ENCODE measurements around the gene SEMA7A.

Gene SEMA7A

GRCh38 chr15:74414603-74415338 is 19.0 kb downstream of the SEMA7A start:
- DNase-seq (ENCODE audit: low read depth, low spot score): no peak
- Histone ChIP-seq H3K4me1 (ENCODE audit: control insufficient read depth, insufficient read depth, low read length) (no peaks in the 10 kb centered on the region), H3K36me3 (ENCODE audit: control insufficient read depth, insufficient read depth, low read length) (peaks cover 3% of the 10 kb centered on the region; the same call in 1 of the 2 replicates), H3K27me3 (ENCODE audit: control insufficient read depth, insufficient read depth, low read length) (no peaks in the 10 kb centered on the region), H3K4me3 (ENCODE audit: low read length) (no peak overlapping the region), H3K27ac (ENCODE audit: low read length) (no peak overlapping the region), H3K9me3 (ENCODE audit: control insufficient read depth, insufficient read depth, low read length) (no peaks in the 10 kb centered on the region)
- WGBS (ENCODE audit: insufficient coverage, insufficient read length): no CpG with 5 or more reads among the region's 12 CpGs

GRCh38 chr15:74414081-74414580 is 19.6 kb downstream of the SEMA7A start:
- Histone ChIP-seq H3K4me1 (ENCODE audit: control insufficient read depth, insufficient read depth, low read length) (no peaks in the 10 kb centered on the region), H3K27ac (ENCODE audit: low read length) (no peak overlapping the region), H3K36me3 (ENCODE audit: control insufficient read depth, insufficient read depth, low read length) (peaks cover 3% of the 10 kb centered on the region; the same call in 1 of the 2 replicates), H3K4me3 (ENCODE audit: low read length) (no peak overlapping the region), H3K27me3 (ENCODE audit: control insufficient read depth, insufficient read depth, low read length) (no peaks in the 10 kb centered on the region), H3K9me3 (ENCODE audit: control insufficient read depth, insufficient read depth, low read length) (no peaks in the 10 kb centered on the region)
- WGBS (ENCODE audit: insufficient coverage, insufficient read length): no CpG with 5 or more reads among the region's 5 CpGs
- DNase-seq (ENCODE audit: low read depth, low spot score): no peak

GRCh38 chr15:74413350-74414080 is 20.2 kb downstream of the SEMA7A start:
- no peak for DNase-seq (ENCODE audit: low read depth, low spot score)
- peaks cover 3% of the 10 kb centered on the region; the same call in 1 of the 2 replicates for H3K36me3 ChIP-seq (ENCODE audit: control insufficient read depth, insufficient read depth, low read length)
- H3K9me3 ChIP-seq (ENCODE audit: control insufficient read depth, insufficient read depth, low read length): no peaks in the 10 kb centered on the region
- no peaks in the 10 kb centered on the region for H3K27me3 ChIP-seq (ENCODE audit: control insufficient read depth, insufficient read depth, low read length)
- H3K4me3 ChIP-seq (ENCODE audit: low read length): no peak overlapping the region
- H3K27ac ChIP-seq (ENCODE audit: low read length): no peak overlapping the region
- H3K4me1 ChIP-seq (ENCODE audit: control insufficient read depth, insufficient read depth, low read length): no peaks in the 10 kb centered on the region
- no CpG with 5 or more reads among the region's 9 CpGs for WGBS (ENCODE audit: insufficient coverage, insufficient read length)

DNA sequence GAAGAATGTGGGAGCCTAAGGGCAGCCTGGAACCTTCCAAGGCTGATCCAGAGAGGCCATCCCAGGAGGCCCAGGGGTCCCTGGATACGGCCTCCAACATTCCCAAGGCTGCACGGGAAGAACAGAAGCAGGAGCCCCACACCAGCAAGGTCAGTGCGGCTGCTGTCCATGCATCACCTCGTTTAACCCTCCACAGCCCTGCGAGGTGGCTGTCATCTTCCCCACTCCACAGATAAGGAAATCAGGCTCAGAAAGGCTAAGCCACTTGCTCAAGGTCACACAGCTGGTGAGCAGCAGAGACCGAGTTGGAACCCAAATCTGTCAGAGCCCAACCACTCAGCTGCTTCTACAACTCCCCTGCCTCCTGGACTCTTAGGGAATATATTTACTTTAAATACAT is 21.6 kb downstream of the SEMA7A start:
- no peaks in the 10 kb centered on the region for H3K4me1 ChIP-seq (ENCODE audit: control insufficient read depth, insufficient read depth, low read length)
- H3K27me3 ChIP-seq (ENCODE audit: control insufficient read depth, insufficient read depth, low read length): no peaks in the 10 kb centered on the region
- no CpG with 5 or more reads among the region's 6 CpGs for WGBS (ENCODE audit: insufficient coverage, insufficient read length)
- peaks cover 3% of the 10 kb centered on the region; the same call in 1 of the 2 replicates for H3K36me3 ChIP-seq (ENCODE audit: control insufficient read depth, insufficient read depth, low read length)
- no peak overlapping the region for H3K4me3 ChIP-seq (ENCODE audit: low read length)
- H3K9me3 ChIP-seq (ENCODE audit: control insufficient read depth, insufficient read depth, low read length): no peaks in the 10 kb centered on the region
- DNase-seq (ENCODE audit: low read depth, low spot score): no peak
- H3K27ac ChIP-seq (ENCODE audit: low read length): no peak overlapping the region

GRCh38 chr15:74411686-74412085 is 22.1 kb downstream of the SEMA7A start:
- H3K4me1 ChIP-seq (ENCODE audit: control insufficient read depth, insufficient read depth, low read length): no peaks in the 10 kb centered on the region
- WGBS (ENCODE audit: insufficient coverage, insufficient read length): no CpG with 5 or more reads among the region's 12 CpGs

GRCh38 chr15:74410502-74410901 is 23.3 kb downstream of the SEMA7A start:
- no peaks in the 10 kb centered on the region for H3K27me3 ChIP-seq (ENCODE audit: control insufficient read depth, insufficient read depth, low read length)
- no peak overlapping the region for H3K27ac ChIP-seq (ENCODE audit: low read length)
- no CpG with 5 or more reads among the region's 18 CpGs for WGBS (ENCODE audit: insufficient coverage, insufficient read length)
- no peaks in the 10 kb centered on the region for H3K36me3 ChIP-seq (ENCODE audit: control insufficient read depth, insufficient read depth, low read length)
- no peak overlapping the region for H3K4me3 ChIP-seq (ENCODE audit: low read length)
- H3K4me1 ChIP-seq (ENCODE audit: control insufficient read depth, insufficient read depth, low read length): no peaks in the 10 kb centered on the region
- no peaks in the 10 kb centered on the region for H3K9me3 ChIP-seq (ENCODE audit: control insufficient read depth, insufficient read depth, low read length)
- no peak for DNase-seq (ENCODE audit: low read depth, low spot score)

More at GRCh38 chr15:74411686-74412085, 22.1 kb downstream of the SEMA7A start:
- DNase-seq (ENCODE audit: low read depth, low spot score): no peak
- H3K4me3 ChIP-seq (ENCODE audit: low read length): no peak overlapping the region
- H3K27me3 ChIP-seq (ENCODE audit: control insufficient read depth, insufficient read depth, low read length): no peaks in the 10 kb centered on the region
- peaks cover 3% of the 10 kb centered on the region; the same call in 1 of the 2 replicates for H3K36me3 ChIP-seq (ENCODE audit: control insufficient read depth, insufficient read depth, low read length)
- H3K27ac ChIP-seq (ENCODE audit: low read length): no peak overlapping the region
- no peaks in the 10 kb centered on the region for H3K9me3 ChIP-seq (ENCODE audit: control insufficient read depth, insufficient read depth, low read length)

DNA sequence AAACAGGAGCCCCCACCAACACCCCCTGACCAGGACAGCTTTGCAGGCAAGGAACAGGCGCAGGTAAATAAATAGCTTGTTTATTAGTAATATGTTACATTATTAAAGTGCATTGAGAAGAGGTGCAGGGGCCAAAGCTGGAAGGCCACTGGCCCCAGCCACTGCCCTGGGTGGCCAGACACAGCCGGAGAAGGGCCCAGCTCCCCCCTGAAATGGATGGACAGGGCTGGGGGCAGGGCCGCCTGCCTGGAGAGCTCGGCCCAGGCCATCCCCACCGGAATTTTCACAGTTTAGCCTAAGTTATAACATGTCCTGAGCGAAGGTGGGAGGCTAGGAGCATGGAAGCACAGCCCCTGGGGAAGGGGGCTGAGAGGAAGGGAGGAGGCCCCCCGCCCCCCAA is 24.5 kb downstream of the SEMA7A start:
- Histone ChIP-seq H3K27me3 (ENCODE audit: control insufficient read depth, insufficient read depth, low read length) (no peaks in the 10 kb centered on the region), H3K27ac (ENCODE audit: low read length) (no peak overlapping the region), H3K4me1 (ENCODE audit: control insufficient read depth, insufficient read depth, low read length) (no peaks in the 10 kb centered on the region), H3K9me3 (ENCODE audit: control insufficient read depth, insufficient read depth, low read length) (no peaks in the 10 kb centered on the region), H3K4me3 (ENCODE audit: low read length) (no peak overlapping the region), H3K36me3 (ENCODE audit: control insufficient read depth, insufficient read depth, low read length) (no peaks in the 10 kb centered on the region)
- DNase-seq (ENCODE audit: low read depth, low spot score): no peak
- no CpG with 5 or more reads among the region's 7 CpGs for WGBS (ENCODE audit: insufficient coverage, insufficient read length)

DNA sequence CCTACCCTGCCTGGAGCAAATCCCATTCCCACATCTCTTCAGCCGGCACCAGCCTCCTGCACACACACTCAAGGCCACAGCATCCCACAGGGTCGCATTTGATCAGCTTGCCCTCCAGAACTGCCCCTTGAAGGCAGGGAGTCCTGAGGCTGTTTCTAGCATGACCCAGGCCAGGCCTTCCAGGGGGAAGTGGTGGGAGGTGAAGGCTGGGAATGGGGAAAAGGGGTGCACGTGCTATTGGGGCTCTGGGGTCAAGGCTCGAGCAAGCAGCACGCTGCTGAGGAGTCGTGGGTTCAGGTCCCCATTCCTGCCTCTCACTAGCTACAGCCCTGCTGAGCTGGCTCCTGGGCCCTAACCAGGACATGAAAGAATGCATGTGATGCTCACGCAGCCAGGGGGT is 24.9 kb downstream of the SEMA7A start:
- H3K4me3 ChIP-seq (ENCODE audit: low read length): no peak overlapping the region
- no CpG with 5 or more reads among the region's 7 CpGs for WGBS (ENCODE audit: insufficient coverage, insufficient read length)
- no peaks in the 10 kb centered on the region for H3K27me3 ChIP-seq (ENCODE audit: control insufficient read depth, insufficient read depth, low read length)
- H3K36me3 ChIP-seq (ENCODE audit: control insufficient read depth, insufficient read depth, low read length): no peaks in the 10 kb centered on the region
- no peak for DNase-seq (ENCODE audit: low read depth, low spot score)
- no peaks in the 10 kb centered on the region for H3K9me3 ChIP-seq (ENCODE audit: control insufficient read depth, insufficient read depth, low read length)
- H3K4me1 ChIP-seq (ENCODE audit: control insufficient read depth, insufficient read depth, low read length): no peaks in the 10 kb centered on the region
- no peak overlapping the region for H3K27ac ChIP-seq (ENCODE audit: low read length)

GRCh38 chr15:74408385-74408784 is 25.4 kb downstream of the SEMA7A start:
- DNase-seq (ENCODE audit: low read depth, low spot score): no peak
- Histone ChIP-seq H3K36me3 (ENCODE audit: control insufficient read depth, insufficient read depth, low read length) (no peaks in the 10 kb centered on the region), H3K4me3 (ENCODE audit: low read length) (no peak overlapping the region), H3K27me3 (ENCODE audit: control insufficient read depth, insufficient read depth, low read length) (no peaks in the 10 kb centered on the region), H3K9me3 (ENCODE audit: control insufficient read depth, insufficient read depth, low read length) (no peaks in the 10 kb centered on the region), H3K4me1 (ENCODE audit: control insufficient read depth, insufficient read depth, low read length) (no peaks in the 10 kb centered on the region; the same call in 1 of the 2 replicates), H3K27ac (ENCODE audit: low read length) (no peak overlapping the region)
- no CpG with 5 or more reads among the region's 2 CpGs for WGBS (ENCODE audit: insufficient coverage, insufficient read length)

GRCh38 chr15:74406992-74407705 is 26.6 kb downstream of the SEMA7A start:
- no peaks in the 10 kb centered on the region for H3K36me3 ChIP-seq (ENCODE audit: control insufficient read depth, insufficient read depth, low read length)
- no peak for DNase-seq (ENCODE audit: low read depth, low spot score)
- no peaks in the 10 kb centered on the region; the same call in 1 of the 2 replicates for H3K4me1 ChIP-seq (ENCODE audit: control insufficient read depth, insufficient read depth, low read length)
- no peak overlapping the region for H3K27ac ChIP-seq (ENCODE audit: low read length)
- no CpG with 5 or more reads among the region's 12 CpGs for WGBS (ENCODE audit: insufficient coverage, insufficient read length)
- H3K27me3 ChIP-seq (ENCODE audit: control insufficient read depth, insufficient read depth, low read length): no peaks in the 10 kb centered on the region
- H3K4me3 ChIP-seq (ENCODE audit: low read length): no peak overlapping the region
- no peaks in the 10 kb centered on the region for H3K9me3 ChIP-seq (ENCODE audit: control insufficient read depth, insufficient read depth, low read length)
